OCI-LY1 (cell line): ENCODE data around the gene RCAN1.
"Not testable (repeated sequence)": the region's sequence is repeated elsewhere in the genome, so short reads cannot be mapped to it uniquely, and the experiment has no call there.

Source experiments
- EZH2 ChIP-seq: fragments of 200-600 bp; sonication (generic), shearing (Covaris generic); IDR thresholded peaks from 2 replicates; pipeline ENCODE4 v1.8.0; 2017; ENCODE audit warnings: borderline replicate concordance, mixed run types, mild to moderate bottlenecking, antibody characterized with exemption, low read length, moderate library complexity, mixed read lengths
- TF ChIP-seq, protein P1 (sequence below): fragments of 200-600 bp; sonication (generic), shearing (Covaris generic); IDR thresholded peaks from 2 replicates; pipeline ENCODE4 v1.5.1; 2017; ENCODE audit warnings: mild to moderate bottlenecking, antibody characterized with exemption, low read length, moderate library complexity, mixed read lengths

DNA sequence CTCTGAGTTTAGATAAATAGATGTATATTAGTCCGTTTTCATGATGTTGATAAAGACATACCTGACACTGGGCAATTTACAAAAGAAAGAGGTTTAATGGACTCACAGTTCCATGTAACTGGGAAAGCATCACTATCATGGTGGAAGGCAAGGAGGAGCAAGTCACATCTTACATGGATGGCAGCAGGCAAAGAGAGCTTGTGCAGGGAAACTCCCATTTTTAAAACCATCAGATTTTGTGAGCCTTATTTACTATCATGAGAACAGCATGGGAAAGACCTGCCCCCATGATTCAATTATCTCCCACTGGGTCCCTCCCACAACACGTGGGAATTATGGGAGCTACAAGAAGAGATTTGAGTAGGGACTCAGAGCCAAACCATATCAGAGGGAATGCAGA is 60.2 kb downstream of the RCAN1 start:
- TF ChIP-seq, protein P1, sequence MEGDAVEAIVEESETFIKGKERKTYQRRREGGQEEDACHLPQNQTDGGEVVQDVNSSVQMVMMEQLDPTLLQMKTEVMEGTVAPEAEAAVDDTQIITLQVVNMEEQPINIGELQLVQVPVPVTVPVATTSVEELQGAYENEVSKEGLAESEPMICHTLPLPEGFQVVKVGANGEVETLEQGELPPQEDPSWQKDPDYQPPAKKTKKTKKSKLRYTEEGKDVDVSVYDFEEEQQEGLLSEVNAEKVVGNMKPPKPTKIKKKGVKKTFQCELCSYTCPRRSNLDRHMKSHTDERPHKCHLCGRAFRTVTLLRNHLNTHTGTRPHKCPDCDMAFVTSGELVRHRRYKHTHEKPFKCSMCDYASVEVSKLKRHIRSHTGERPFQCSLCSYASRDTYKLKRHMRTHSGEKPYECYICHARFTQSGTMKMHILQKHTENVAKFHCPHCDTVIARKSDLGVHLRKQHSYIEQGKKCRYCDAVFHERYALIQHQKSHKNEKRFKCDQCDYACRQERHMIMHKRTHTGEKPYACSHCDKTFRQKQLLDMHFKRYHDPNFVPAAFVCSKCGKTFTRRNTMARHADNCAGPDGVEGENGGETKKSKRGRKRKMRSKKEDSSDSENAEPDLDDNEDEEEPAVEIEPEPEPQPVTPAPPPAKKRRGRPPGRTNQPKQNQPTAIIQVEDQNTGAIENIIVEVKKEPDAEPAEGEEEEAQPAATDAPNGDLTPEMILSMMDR = not testable (repeated sequence)
- TF ChIP-seq EZH2 = not testable (repeated sequence)
